HEK293T (cell line): ENCODE data around the gene IPO5.

Experiments used
- ARNT ChIP-seq: fragments of 450-650 bp; IDR thresholded peaks from 2 replicates; pipeline ENCODE4 v1.6.1; 2017; ENCODE audit warnings: mild to moderate bottlenecking
- BHLHE40 ChIP-seq: fragments of 450-650 bp; IDR thresholded peaks from 2 replicates; pipeline ENCODE4 v1.6.1; 2016; ENCODE audit warnings: mild to moderate bottlenecking, moderate library complexity, borderline replicate concordance
- CTBP1 ChIP-seq: fragments of 450-650 bp; IDR thresholded peaks from 2 replicates; pipeline ENCODE4 v1.6.1; 2016; ENCODE audit warnings: borderline replicate concordance
- ELF4 ChIP-seq: fragments of 450-650 bp; IDR thresholded peaks from 2 replicates; pipeline ENCODE4 v1.6.1; 2017; ENCODE audit warnings: antibody characterized with exemption
- FOXA1 ChIP-seq: fragments of 450-650 bp; IDR thresholded peaks from 2 replicates; pipeline ENCODE4 v1.6.1; 2016; ENCODE audit warnings: mild to moderate bottlenecking
- FOXK2 ChIP-seq: fragments of 450-650 bp; IDR thresholded peaks from 2 replicates; pipeline ENCODE4 v1.6.1; 2016; ENCODE audit warnings: mild to moderate bottlenecking
- FOXM1 ChIP-seq: fragments of 450-650 bp; IDR thresholded peaks from 2 replicates; pipeline ENCODE4 v1.6.1; 2017; ENCODE audit warnings: mild to moderate bottlenecking, borderline replicate concordance
- L3MBTL2 ChIP-seq: fragments of 450-650 bp; conservative IDR thresholded peaks from 2 replicates; pipeline ENCODE4 v1.6.1; 2016; ENCODE audit warnings: mild to moderate bottlenecking
- LEF1 ChIP-seq: fragments of 450-650 bp; IDR thresholded peaks from 2 replicates; pipeline ENCODE4 v1.6.1; 2017; ENCODE audit warnings: mild to moderate bottlenecking, borderline replicate concordance
- NFRKB ChIP-seq: fragments of 450-650 bp; IDR thresholded peaks from 2 replicates; pipeline ENCODE4 v1.6.1; 2016; ENCODE audit warnings: mild to moderate bottlenecking, moderate library complexity
- SP1 ChIP-seq: fragments of 450-650 bp; IDR thresholded peaks from 2 replicates; pipeline ENCODE4 v1.6.1; 2017
- SUZ12 ChIP-seq: fragments of 450-650 bp; IDR thresholded peaks from 2 replicates; pipeline ENCODE4 v1.6.1; 2016; ENCODE audit warnings: mild to moderate bottlenecking
- TARDBP ChIP-seq: fragments of 450-650 bp; IDR thresholded peaks from 2 replicates; pipeline ENCODE4 v1.6.1; 2016
- ZNF384 ChIP-seq: fragments of 450-650 bp; IDR thresholded peaks from 2 replicates; pipeline ENCODE4 v1.6.1; 2016

DNA sequence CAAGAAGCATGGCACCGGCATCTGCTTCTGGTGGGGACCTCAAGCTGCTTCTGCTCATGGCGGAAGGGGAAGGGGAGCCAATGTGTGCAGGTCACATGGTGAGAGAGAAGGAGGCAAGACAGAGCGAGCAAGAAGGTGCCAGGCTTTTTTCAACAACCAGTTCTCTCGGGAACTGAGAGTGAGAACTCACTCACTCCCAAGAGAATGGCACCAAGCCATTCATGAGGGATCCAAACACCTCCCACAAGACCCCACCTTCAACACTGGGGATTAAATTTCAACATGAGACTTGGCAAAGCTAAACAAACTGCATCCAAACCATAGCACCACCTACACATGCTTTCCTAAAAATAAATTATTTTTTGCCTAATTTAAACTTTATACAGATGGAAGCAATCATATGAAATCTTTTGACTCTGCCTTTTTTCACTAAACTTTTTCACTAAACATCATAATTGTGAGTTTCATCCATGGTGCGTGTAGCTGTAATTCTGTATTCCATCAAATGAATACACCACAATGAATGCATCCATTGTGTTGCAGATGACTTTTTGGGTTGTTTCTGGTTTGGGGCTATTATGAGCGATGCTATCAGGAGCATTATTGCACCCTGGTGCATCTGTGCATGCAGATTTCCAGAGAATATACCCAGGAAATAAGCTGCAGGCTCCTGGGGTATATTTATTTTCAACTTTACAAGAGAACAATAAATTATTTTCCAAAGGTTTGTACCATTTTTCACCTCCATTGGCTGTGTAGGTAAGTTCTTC lies 14.6 kb upstream of the IPO5 start:
- TF ChIP-seq SUZ12, result no peak
- TF ChIP-seq LEF1, result no peak
- TF ChIP-seq FOXM1, result no peak
- no peak for TF ChIP-seq FOXA1
- TF ChIP-seq SP1, result no peak
- no peak for TF ChIP-seq ELF4
- no peak for TF ChIP-seq FOXK2
- no peak for TF ChIP-seq ZNF384
- no peak for TF ChIP-seq CTBP1
- TF ChIP-seq TARDBP, result no peak
- TF ChIP-seq BHLHE40, result no peak
- no peak for TF ChIP-seq L3MBTL2
- no peak for TF ChIP-seq NFRKB
- no peak for TF ChIP-seq ARNT
